ENCODE measurements around the gene MARK3. TPM values are rescaled to one million over a fixed set of nuclear protein-coding genes. Genes with fewer than 3 reads are reported as not detected.
"Not testable (repeated sequence)": the region's sequence is repeated elsewhere in the genome, so short reads cannot be mapped to it uniquely, and the experiment has no call there.

The MARK3 gene
- polyA plus RNA-seq, 1 donor = 157 TPM

- not testable (repeated sequence) for DNase-seq
These were observed 127.0 kb downstream of the MARK3 start for GRCh38 chr14:103512180-103512579.

- no peak for DNase-seq
These were observed 127.7 kb downstream of the MARK3 start for GRCh38 chr14:103512701-103513611.

GRCh38 chr14:103514596-103515421 is 129.6 kb downstream of the MARK3 start:
- no peak for DNase-seq

- no peak for DNase-seq
These were observed 131.4 kb downstream of the MARK3 start for GRCh38 chr14:103516426-103517173.

- DNase-seq = no peak
These were observed 132.0 kb downstream of the MARK3 start for GRCh38 chr14:103517174-103517566.

- DNase-seq = no peak
These were observed 132.7 kb downstream of the MARK3 start for GRCh38 chr14:103517721-103518421.

- DNase-seq = no peak
These were observed 133.3 kb downstream of the MARK3 start for GRCh38 chr14:103518422-103519042.

- DNase-seq = no peak
These were observed 134.0 kb downstream of the MARK3 start for GRCh38 chr14:103519043-103519836.

GRCh38 chr14:103519837-103520212 is 134.6 kb downstream of the MARK3 start:
- DNase-seq = no peak

- no peak for DNase-seq
These were observed 135.0 kb downstream of the MARK3 start for GRCh38 chr14:103520269-103520656.

GRCh38 chr14:103520657-103521437 is 135.6 kb downstream of the MARK3 start:
- DNase-seq = peak; percentile 71

- DNase-seq = no peak
These were observed 136.3 kb downstream of the MARK3 start for GRCh38 chr14:103521438-103521950.

GRCh38 chr14:103521951-103522563 is 136.8 kb downstream of the MARK3 start:
- DNase-seq = no peak

- DNase-seq = no peak
These were observed 137.7 kb downstream of the MARK3 start, which contains the start of gene CKB for GRCh38 chr14:103522649-103523574. TSS of gene CKB (minus strand) at chr14:103522830. CDS start at chr14:103522493, 337 bp downstream.

- no peak for DNase-seq
These were observed 138.3 kb downstream of the MARK3 start for GRCh38 chr14:103523575-103523954.

GRCh38 chr14:103524002-103524935 is 139.1 kb downstream of the MARK3 start:
- no peak for DNase-seq

Data from left kidney (tissue), 2 donors.